ENCODE measurements around the gene LTK. TPM values are rescaled to one million over a fixed set of nuclear protein-coding genes. Genes with fewer than 3 reads are reported as not detected.

LTK gene
- total RNA-seq, 1 donor from 2014 or later: not detected

DNA sequence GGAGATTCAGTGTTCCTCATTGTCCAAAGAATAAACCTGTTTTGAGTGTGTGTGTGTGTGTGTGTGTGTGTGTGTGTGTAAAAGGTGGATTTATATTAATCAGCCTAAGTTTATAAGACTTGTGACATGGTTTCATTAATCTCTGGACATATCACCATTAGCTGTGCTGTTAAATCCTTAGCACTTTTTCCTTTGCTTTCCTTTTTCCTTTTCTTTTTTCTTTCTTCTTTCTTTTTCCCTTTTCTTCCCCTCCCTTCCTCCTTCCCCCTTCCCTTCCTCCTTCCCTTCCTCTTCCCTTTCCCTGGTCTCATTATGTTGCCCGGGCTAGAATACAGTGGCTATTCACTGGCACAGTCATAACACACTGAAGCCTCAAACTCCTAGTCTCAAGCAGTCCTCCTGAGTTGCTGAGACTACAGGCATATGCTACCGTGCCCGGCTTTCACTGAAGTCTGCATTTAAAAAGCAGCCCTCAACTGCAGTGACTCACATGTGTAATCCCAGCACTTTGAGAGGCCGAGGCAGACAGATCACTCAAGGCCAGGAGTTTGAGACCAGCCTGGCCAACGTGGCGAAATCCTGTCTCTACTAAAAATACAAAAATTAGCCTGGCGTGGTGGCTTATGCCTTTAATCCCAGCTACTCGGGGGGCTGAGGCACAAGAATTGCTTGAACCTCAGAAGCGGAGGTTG, 48.6 kb downstream of the LTK start:
- H3K79me2 ChIP-seq (ENCODE audit: low read depth): peaks cover 4% of the 10 kb centered on the region
- H3K27ac Mint-ChIP-seq: no peak overlapping the region
- H3K4me1 ChIP-seq: no peaks in the 10 kb centered on the region
- no peak for TF ChIP-seq EZH2 (IDR thresholded peaks at IDR 0.05)
- no peak for TF ChIP-seq EZH2phosphoT487 (IDR thresholded peaks at IDR 0.05)
- TF ChIP-seq CTCF (IDR thresholded peaks at IDR 0.05): no peak
- peaks cover 34% of the 10 kb centered on the region for H3K36me3 Mint-ChIP-seq
- H3K9me3 ChIP-seq (ENCODE audit: low read depth): no peaks in the 10 kb centered on the region
- no peak overlapping the region for H3K4me3 Mint-ChIP-seq
- DNase-seq (ENCODE audit: low spot score): no peak
- no peak overlapping the region for H3K4me2 ChIP-seq
- no peaks in the 10 kb centered on the region for H3K9me3 Mint-ChIP-seq
- no peaks in the 10 kb centered on the region for H3K27me3 ChIP-seq
- no peak overlapping the region for H2AFZ ChIP-seq (replicated peaks)
- peaks cover 6% of the 10 kb centered on the region for H3K27me3 Mint-ChIP-seq (ENCODE audit: insufficient read depth, low read depth)
- H3K9ac ChIP-seq: no peak overlapping the region
- no peak overlapping the region for H3K4me3 ChIP-seq
- H3K27ac ChIP-seq: no peak overlapping the region
- H3K36me3 ChIP-seq: peaks cover 17% of the 10 kb centered on the region
- peaks cover 21% of the 10 kb centered on the region for H4K20me1 ChIP-seq (ENCODE audit: low read depth)
- no peaks in the 10 kb centered on the region for H3K4me1 Mint-ChIP-seq
- H3F3A ChIP-seq (ENCODE audit: low read depth): peaks cover 10% of the 10 kb centered on the region

GRCh38 chr15:41462084-41462795, 51.4 kb downstream of the LTK start:
- no peaks in the 10 kb centered on the region for H3K4me1 Mint-ChIP-seq
- no peak overlapping the region for H3K4me3 Mint-ChIP-seq
- H4K20me1 ChIP-seq (ENCODE audit: low read depth): peaks cover 21% of the 10 kb centered on the region
- H3K9me3 ChIP-seq (ENCODE audit: low read depth): no peaks in the 10 kb centered on the region
- no peak overlapping the region for H3K4me2 ChIP-seq
- H3K9me3 Mint-ChIP-seq: no peaks in the 10 kb centered on the region
- H3K9ac ChIP-seq: no peak overlapping the region
- no peak overlapping the region for H3K27ac ChIP-seq
- peaks cover 35% of the 10 kb centered on the region for H3K36me3 Mint-ChIP-seq
- H2AFZ ChIP-seq (replicated peaks): no peak overlapping the region
- no peak overlapping the region for H3K27ac Mint-ChIP-seq
- H3K27me3 ChIP-seq: no peaks in the 10 kb centered on the region
- H3K4me3 ChIP-seq: no peak overlapping the region
- peaks cover 10% of the 10 kb centered on the region for H3F3A ChIP-seq (ENCODE audit: low read depth)
- peaks cover 27% of the 10 kb centered on the region for H3K36me3 ChIP-seq
- H3K27me3 Mint-ChIP-seq (ENCODE audit: insufficient read depth, low read depth): peaks cover 4% of the 10 kb centered on the region
- no peaks in the 10 kb centered on the region for H3K4me1 ChIP-seq
- no peak for DNase-seq (ENCODE audit: low spot score)
- H3K79me2 ChIP-seq (ENCODE audit: low read depth): peaks cover 4% of the 10 kb centered on the region
- TF ChIP-seq CTCF (IDR thresholded peaks at IDR 0.05) (no peak), EZH2phosphoT487 (IDR thresholded peaks at IDR 0.05) (no peak), EZH2 (IDR thresholded peaks at IDR 0.05) (no peak)

Other genes with a start within 250 kb of the LTK start
- 70.2 and 80.9 TPM in 2 replicates for gene OIP5, start 181.2 kb downstream of the LTK start, total RNA-seq (ENCODE audit: low replicate concordance)
- gene NUSAP1, start 180.9 kb downstream of the LTK start, total RNA-seq (ENCODE audit: low replicate concordance): 388 and 525 TPM in 2 replicates
- 20.6 and 27.6 TPM in 2 replicates for gene NDUFAF1, start 111.3 kb downstream of the LTK start, total RNA-seq (ENCODE audit: low replicate concordance)
- 49.7 and 73.8 TPM in 2 replicates for gene RTF1, start 96.7 kb downstream of the LTK start, total RNA-seq (ENCODE audit: low replicate concordance)
- 0.09 TPM in 1 of 2 replicates, not detected in the other for gene ITPKA, start 20.0 kb downstream of the LTK start, total RNA-seq (ENCODE audit: low replicate concordance)
- gene RPAP1, start 30.4 kb upstream of the LTK start, total RNA-seq (ENCODE audit: low replicate concordance): 20.3 and 36.8 TPM in 2 replicates
- 59.1 and 116 TPM in 2 replicates for gene TYRO3, start 45.4 kb upstream of the LTK start, total RNA-seq (ENCODE audit: low replicate concordance)
- 50.1 and 73.4 TPM in 2 replicates for gene MGA, start 146.6 kb upstream of the LTK start, total RNA-seq (ENCODE audit: low replicate concordance)